ENCODE measurements around the gene DYNLL1. TPM values are rescaled to one million over a fixed set of nuclear protein-coding genes. Genes with fewer than 3 reads are reported as not detected.

DYNLL1 gene
- total and polyA plus RNA-seq, 2 of the 4 experiments (the other 2 are of a cell fraction), result 663 to 696 TPM

GRCh38 chr12:120480211-120480610, 15.7 kb upstream of the DYNLL1 start:
- Histone ChIP-seq H2AK5ac (ENCODE audit: low read depth, low read length) (no peak overlapping the region), H3K27ac (ENCODE audit: insufficient read depth, low read length) (no peak overlapping the region), H3K56ac (ENCODE audit: extremely low read depth, insufficient read depth, low read length) (no peak overlapping the region), H4K91ac (ENCODE audit: insufficient read depth, low read depth, low read length) (no peak overlapping the region), H2BK15ac (ENCODE audit: low read depth, low read length) (no peak overlapping the region), H2AFZ (replicated peaks; ENCODE audit: low read length, poor library complexity) (no peak overlapping the region), H3K27me3 (ENCODE audit: control insufficient read depth, insufficient read depth, low read length) (no peaks in the 10 kb centered on the region), H3K9me1 (ENCODE audit: insufficient read depth, low read length) (peaks cover 8% of the 10 kb centered on the region; the same call in 1 of the 2 replicates), H3K4me2 (ENCODE audit: low read depth, low read length) (no peak overlapping the region), H2AK9ac (replicated peaks; ENCODE audit: low read depth, low read length, poor library complexity) (no peak overlapping the region), H3K14ac (replicated peaks; ENCODE audit: low read depth, low read length) (no peak overlapping the region), H3K23ac (ENCODE audit: low read depth, low read length) (no peak overlapping the region), H4K8ac (ENCODE audit: low read depth in 2 of 2, low read length in 2 of 2) (no peak overlapping the region), H4K5ac (ENCODE audit: low read depth, low read length) (no peak overlapping the region), H2BK5ac (ENCODE audit: low read depth, low read length, poor library complexity, severe bottlenecking) (no peak overlapping the region), H3K4me3 (ENCODE audit: insufficient read depth, low read depth, low read length) (no peak overlapping the region), H3K36me3 (ENCODE audit: control insufficient read depth, insufficient read depth, low read length) (peaks cover 8% of the 10 kb centered on the region; the same call in 1 of the 2 replicates), H4K20me1 (ENCODE audit: insufficient read depth, low read length) (no peaks in the 10 kb centered on the region), H3K9ac (ENCODE audit: low read depth, low read length) (no peak overlapping the region), H3K79me1 (ENCODE audit: low read depth in 1 of 2, low read length in 2 of 2) (peaks cover 18 to 24% of the 10 kb centered on the region in 2 experiments; a peak in 3 of 4 replicates), H3K4me1 (ENCODE audit: control insufficient read depth, insufficient read depth, low read length) (no peaks in the 10 kb centered on the region; the same call in 1 of the 2 replicates), H3K18ac (ENCODE audit: low read depth, low read length) (no peak overlapping the region), H3K4ac (ENCODE audit: low read depth, low read length) (no peak overlapping the region), H2BK120ac (ENCODE audit: low read depth, low read length) (no peak overlapping the region), H2BK20ac (ENCODE audit: low read depth, low read length) (no peak overlapping the region), H3K9me3 (ENCODE audit: control insufficient read depth, insufficient read depth, low read length) (no peaks in the 10 kb centered on the region)
- BruUV-seq (replicated peaks), result no TSS peak
- TF ChIP-seq USF2 (IDR thresholded peaks at IDR 0.05; ENCODE audit: low read depth, low read length), result no peak
- in situ Hi-C loops (cut with MboI; ENCODE audit: low sequenced_read_pairs), result no loop called here
- no peak for DNase-seq
- POLR2A ChIA-PET (ENCODE audit: unreplicated experiment), result no interaction called here
- dilution Hi-C loops (cut with HindIII; ENCODE audit: low sequenced_read_pairs, unreplicated experiment), result no loop called here
- intact Hi-C loops (cut with micrococcal nuclease), result no loop called here
- WGBS, 2 experiments (ENCODE audit: extremely low coverage in 2 of 2, insufficient read length in 1 of 2), result 67% methylated on average over 1 of the region's 1 CpG; no CpG with 5 or more reads in 1 of the 2 experiments
- CTCF ChIA-PET, result no interaction called here
- ATAC-seq (ENCODE audit: low read depth), result no peak

Measured in IMR-90 (cell line).